WTC11 (cell line): Measurements from ENCODE around the gene TRAPPC14.

Source experiments
- CBFB ChIP-seq: sonication (generic); formaldehyde crosslinking; IDR thresholded peaks from 2 replicates; pipeline ENCODE4 v1.8.1; 2022; ENCODE audit warnings: mild to moderate bottlenecking, low read depth, missing genetic modification reagents
- FOXP1 ChIP-seq: sonication (generic); formaldehyde crosslinking; IDR thresholded peaks from 2 replicates; pipeline ENCODE4 v1.8.0; 2022; ENCODE audit warnings: missing genetic modification reagents, mild to moderate bottlenecking, moderate library complexity, borderline replicate concordance
- KAT7 ChIP-seq: sonication (generic); formaldehyde crosslinking; IDR thresholded peaks from 2 replicates; pipeline ENCODE4 v1.8.1; 2023; ENCODE audit warnings: missing genetic modification reagents, mild to moderate bottlenecking, borderline replicate concordance
- SP1 ChIP-seq: sonication (generic); formaldehyde crosslinking; conservative IDR thresholded peaks from 2 replicates; pipeline ENCODE4 v1.8.1; 2022; ENCODE audit warnings: missing genetic modification reagents
- ZBTB21 ChIP-seq: sonication (generic); formaldehyde crosslinking; IDR thresholded peaks from 2 replicates; pipeline ENCODE4 v1.8.1; 2023; ENCODE audit warnings: mild to moderate bottlenecking, missing genetic modification reagents, borderline replicate concordance
- TF ChIP-seq, protein P1 (sequence below): fragments of 200-600 bp; IDR thresholded peaks from 2 replicates; pipeline ENCODE4 v1.8.0; 2022; ENCODE audit warnings: antibody characterized with exemption
- TF ChIP-seq, protein P2 (sequence below): sonication (generic); formaldehyde crosslinking; IDR thresholded peaks from 2 replicates; pipeline ENCODE4 v1.8.1; 2022; ENCODE audit warnings: mild to moderate bottlenecking, moderate library complexity, missing genetic modification reagents

DNA sequence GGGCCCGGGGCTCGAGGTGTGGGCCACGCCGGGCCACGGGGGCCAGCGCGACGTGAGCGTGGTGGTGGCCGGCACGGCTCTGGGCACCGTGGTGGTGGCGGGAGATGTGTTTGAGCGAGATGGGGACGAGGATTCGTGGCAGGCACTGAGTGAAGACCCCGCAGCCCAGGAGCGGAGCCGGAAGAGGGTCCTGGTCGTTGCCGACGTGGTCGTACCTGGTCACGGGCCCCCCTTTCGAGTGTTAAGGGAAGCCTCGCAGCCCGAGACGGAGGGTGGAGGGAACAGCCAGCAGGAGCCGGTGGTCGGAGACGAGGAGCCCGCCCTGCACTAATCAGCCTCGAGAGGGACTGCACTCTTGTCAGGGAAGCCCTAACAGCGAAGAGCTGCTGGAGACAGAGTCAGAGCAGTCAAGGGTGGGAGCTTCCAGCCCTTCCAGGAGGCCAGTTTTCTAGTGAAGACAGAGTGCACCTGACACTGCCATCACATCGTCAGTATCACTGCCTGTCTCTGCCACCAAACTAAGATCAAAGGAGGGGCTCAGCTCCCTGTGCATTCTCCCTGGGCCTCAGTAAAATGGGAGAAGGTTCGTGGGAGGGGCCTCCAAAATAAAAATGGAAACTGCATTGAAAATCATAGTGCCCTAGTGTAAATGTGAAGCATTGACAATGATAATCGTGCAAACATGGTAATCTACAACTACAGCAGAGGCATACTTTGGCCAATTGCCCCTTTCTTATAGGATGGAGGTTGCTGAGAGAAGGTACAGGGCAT, 30.5 kb downstream of the TRAPPC14 start:
- TF ChIP-seq FOXP1 (CRISPR knock-in tag): no peak
- TF ChIP-seq, protein P1, sequence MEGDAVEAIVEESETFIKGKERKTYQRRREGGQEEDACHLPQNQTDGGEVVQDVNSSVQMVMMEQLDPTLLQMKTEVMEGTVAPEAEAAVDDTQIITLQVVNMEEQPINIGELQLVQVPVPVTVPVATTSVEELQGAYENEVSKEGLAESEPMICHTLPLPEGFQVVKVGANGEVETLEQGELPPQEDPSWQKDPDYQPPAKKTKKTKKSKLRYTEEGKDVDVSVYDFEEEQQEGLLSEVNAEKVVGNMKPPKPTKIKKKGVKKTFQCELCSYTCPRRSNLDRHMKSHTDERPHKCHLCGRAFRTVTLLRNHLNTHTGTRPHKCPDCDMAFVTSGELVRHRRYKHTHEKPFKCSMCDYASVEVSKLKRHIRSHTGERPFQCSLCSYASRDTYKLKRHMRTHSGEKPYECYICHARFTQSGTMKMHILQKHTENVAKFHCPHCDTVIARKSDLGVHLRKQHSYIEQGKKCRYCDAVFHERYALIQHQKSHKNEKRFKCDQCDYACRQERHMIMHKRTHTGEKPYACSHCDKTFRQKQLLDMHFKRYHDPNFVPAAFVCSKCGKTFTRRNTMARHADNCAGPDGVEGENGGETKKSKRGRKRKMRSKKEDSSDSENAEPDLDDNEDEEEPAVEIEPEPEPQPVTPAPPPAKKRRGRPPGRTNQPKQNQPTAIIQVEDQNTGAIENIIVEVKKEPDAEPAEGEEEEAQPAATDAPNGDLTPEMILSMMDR: no peak
- TF ChIP-seq ZBTB21: no peak
- no peak for TF ChIP-seq KAT7 (CRISPR knock-in tag)
- TF ChIP-seq SP1: no peak
- TF ChIP-seq, protein P2, sequence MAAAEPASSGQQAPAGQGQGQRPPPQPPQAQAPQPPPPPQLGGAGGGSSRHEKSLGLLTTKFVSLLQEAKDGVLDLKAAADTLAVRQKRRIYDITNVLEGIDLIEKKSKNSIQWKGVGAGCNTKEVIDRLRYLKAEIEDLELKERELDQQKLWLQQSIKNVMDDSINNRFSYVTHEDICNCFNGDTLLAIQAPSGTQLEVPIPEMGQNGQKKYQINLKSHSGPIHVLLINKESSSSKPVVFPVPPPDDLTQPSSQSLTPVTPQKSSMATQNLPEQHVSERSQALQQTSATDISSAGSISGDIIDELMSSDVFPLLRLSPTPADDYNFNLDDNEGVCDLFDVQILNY (CRISPR knock-in tag): no peak
- TF ChIP-seq CBFB (CRISPR knock-in tag): no peak
